Activated CD4-positive, alpha-beta memory T cell treated with anti-CD3 and anti-CD28 coated beads, Interleukin-2, amount 10 ng/mL, durations not matched to agents 7 days and 5 days (primary cell): ENCODE data around the gene CRACDL. TPM values are rescaled to one million over a fixed set of nuclear protein-coding genes. Genes with fewer than 3 reads are reported as not detected.

ENCODE experiments used
- CTCF ChIA-PET: fragments of 350-600 bp; sonication (Branson Sonifier 250); formaldehyde crosslinking; loops from one replicate; lab custom pipeline; 2021; ENCODE audit warnings: antibody characterized with exemption, inconsistent platforms; lab: Charles Lee
- POLR2A ChIA-PET: fragments of 350-600 bp; sonication (Branson Sonifier 250); formaldehyde crosslinking; loops from one replicate; lab custom pipeline; 2021; ENCODE audit warnings: antibody characterized with exemption; lab: Charles Lee
- DNase-seq: peaks from one replicate; pipeline ENCODE4 v3.0.0-alpha.2; 2020
- H3K27ac Mint-ChIP-seq: one replicate; pipeline ENCODE4 v1.8.0; 2021; ENCODE audit warnings: mild to moderate bottlenecking, mixed read lengths
- H3K27me3 Mint-ChIP-seq: one replicate; pipeline ENCODE4 v1.8.0; 2021; ENCODE audit warnings: mixed read lengths
- H3K36me3 Mint-ChIP-seq: one replicate; pipeline ENCODE4 v1.8.0; 2021; ENCODE audit warnings: low read depth, mixed read lengths
- H3K4me1 Mint-ChIP-seq: one replicate; pipeline ENCODE4 v1.8.0; 2021; ENCODE audit warnings: mixed read lengths
- H3K4me3 Mint-ChIP-seq: one replicate; pipeline ENCODE4 v1.8.0; 2021; ENCODE audit warnings: mild to moderate bottlenecking, mixed read lengths
- H3K9me3 Mint-ChIP-seq: one replicate; pipeline ENCODE4 v1.8.0; 2021; ENCODE audit warnings: mixed read lengths
- total RNA-seq, 2 experiments: library from RNA; stranded (reverse); gene quantifications; one replicate each; pipeline ENCODE4 v1.2.3, GENCODE V29; 2021

Gene CRACDL
- total RNA-seq, 2 experiments from 2014 or later, result 0.18 to 0.20 TPM

DNA sequence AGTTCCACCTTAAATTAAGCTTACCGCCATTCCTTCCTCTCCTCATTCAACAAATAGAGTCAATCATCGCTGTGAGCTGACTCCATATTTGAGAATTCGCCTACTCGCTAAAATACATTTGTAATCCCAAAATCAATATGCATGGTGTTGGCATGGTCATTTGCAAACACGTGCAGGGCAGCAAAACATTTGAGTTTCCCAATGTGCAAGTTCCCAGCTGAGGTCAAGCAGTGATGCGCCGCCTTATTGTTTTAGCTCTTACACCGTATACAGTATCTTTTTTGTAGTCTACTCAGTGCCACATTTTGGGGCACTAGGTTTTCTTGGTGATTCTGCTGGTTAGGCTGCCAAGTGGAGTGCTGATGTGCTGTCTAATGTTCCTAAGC is 131.8 kb downstream of the CRACDL start:
- Mint-ChIP-seq H3K36me3 (no peaks in the 10 kb centered on the region), H3K4me1 (peaks cover 10% of the 10 kb centered on the region), H3K27ac (no peak overlapping the region), H3K9me3 (no peaks in the 10 kb centered on the region), H3K27me3 (peaks cover 4% of the 10 kb centered on the region), H3K4me3 (no peak overlapping the region)
- CTCF ChIA-PET, result no interaction called here
- POLR2A ChIA-PET, result interaction anchor here (1.1 kb wide), 1 partner anchor 72 kb away, joined by 3 read pairs; no protein-coding TSS in a partner anchor
- no peak for DNase-seq

- peaks cover 4% of the 10 kb centered on the region for H3K27me3 Mint-ChIP-seq
- DNase-seq, result no peak
- H3K36me3 Mint-ChIP-seq, result no peaks in the 10 kb centered on the region
- no peaks in the 10 kb centered on the region for H3K9me3 Mint-ChIP-seq
- H3K4me3 Mint-ChIP-seq, result no peak overlapping the region
- CTCF ChIA-PET, result interaction anchor here (0.7 kb wide), 2 partner anchors 214 to 803 kb away, joined by 3 to 5 read pairs; no protein-coding TSS in a partner anchor
- POLR2A ChIA-PET, result no interaction called here
- peaks cover 10% of the 10 kb centered on the region for H3K4me1 Mint-ChIP-seq
- no peak overlapping the region for H3K27ac Mint-ChIP-seq
These were observed 132.4 kb downstream of the CRACDL start for GRCh38 chr2:98803405-98804264.

DNA sequence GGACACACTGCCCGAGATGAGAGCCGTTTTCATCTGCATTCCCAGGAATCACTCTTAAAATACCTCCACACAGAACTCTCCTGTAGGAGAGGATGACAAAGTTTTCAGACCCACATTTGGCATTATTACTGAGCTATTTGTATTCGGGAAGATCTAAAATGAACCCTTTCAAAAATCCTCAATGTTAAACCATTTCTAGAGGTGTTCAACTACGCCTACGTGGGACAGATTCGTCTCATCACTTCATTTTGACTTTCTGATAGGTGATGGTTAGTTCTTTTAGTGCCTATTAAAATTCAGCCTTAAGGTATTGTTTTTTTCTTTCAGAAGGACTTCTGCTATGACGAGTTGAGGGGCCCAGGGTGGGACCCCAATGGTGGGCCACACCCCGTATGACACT is 133.7 kb downstream of the CRACDL start:
- ChIA-PET CTCF (no interaction called here), POLR2A (no interaction called here)
- no peak for DNase-seq
- peaks cover 7% of the 10 kb centered on the region for H3K4me1 Mint-ChIP-seq
- H3K9me3 Mint-ChIP-seq, result no peaks in the 10 kb centered on the region
- no peaks in the 10 kb centered on the region for H3K36me3 Mint-ChIP-seq
- no peak overlapping the region for H3K4me3 Mint-ChIP-seq
- H3K27me3 Mint-ChIP-seq, result peaks cover 4% of the 10 kb centered on the region
- H3K27ac Mint-ChIP-seq, result no peak overlapping the region

DNA sequence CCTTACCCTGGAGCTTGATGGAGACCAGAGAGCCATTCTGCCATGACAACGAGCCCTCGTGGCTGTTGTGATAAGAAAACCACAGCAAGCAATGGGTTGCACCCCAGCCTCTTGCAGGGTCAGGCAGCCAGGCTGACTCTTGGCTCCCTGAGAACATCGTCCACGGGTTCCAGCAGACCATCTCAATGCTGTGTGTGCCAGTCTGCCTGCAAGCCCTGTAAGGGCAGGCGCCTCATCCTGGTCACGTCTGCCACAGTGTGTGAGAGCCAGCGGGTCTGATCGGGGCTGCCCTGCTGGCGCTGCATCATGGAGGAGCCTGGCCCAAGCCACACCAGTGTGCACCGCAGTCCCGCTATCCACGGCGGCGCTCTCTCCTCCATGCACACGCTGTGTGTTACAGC is 134.1 kb downstream of the CRACDL start:
- no peak overlapping the region for H3K27ac Mint-ChIP-seq
- POLR2A ChIA-PET, result no interaction called here
- H3K36me3 Mint-ChIP-seq, result no peaks in the 10 kb centered on the region
- peaks cover 4% of the 10 kb centered on the region for H3K27me3 Mint-ChIP-seq
- CTCF ChIA-PET, result no interaction called here
- H3K9me3 Mint-ChIP-seq, result no peaks in the 10 kb centered on the region
- H3K4me3 Mint-ChIP-seq, result no peak overlapping the region
- H3K4me1 Mint-ChIP-seq, result peaks cover 3% of the 10 kb centered on the region
- no peak for DNase-seq

DNA sequence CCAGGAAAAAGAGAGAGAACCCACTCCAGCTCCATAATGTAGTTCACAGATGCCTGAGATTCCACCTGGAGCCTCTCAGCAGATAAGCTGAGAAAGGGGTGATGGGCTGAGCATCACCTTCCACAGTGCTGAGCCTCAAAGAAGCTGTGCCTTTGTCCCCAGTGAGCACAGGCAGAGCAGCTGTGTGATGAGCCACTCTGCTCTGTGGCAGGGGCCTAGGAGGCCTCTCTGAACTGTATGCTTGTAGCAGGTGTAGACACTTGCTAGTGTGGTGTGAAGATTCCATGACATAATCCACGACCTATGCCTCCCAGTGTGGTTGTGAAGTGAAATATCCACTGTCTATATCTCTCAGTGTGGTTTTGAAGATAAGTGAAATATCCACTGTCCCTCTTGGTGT is 134.7 kb downstream of the CRACDL start:
- Mint-ChIP-seq H3K27ac (no peak overlapping the region), H3K4me1 (no peaks in the 10 kb centered on the region), H3K4me3 (no peak overlapping the region), H3K27me3 (peaks cover 4% of the 10 kb centered on the region), H3K9me3 (no peaks in the 10 kb centered on the region), H3K36me3 (no peaks in the 10 kb centered on the region)
- CTCF ChIA-PET, result no interaction called here
- POLR2A ChIA-PET, result no interaction called here
- no peak for DNase-seq

GRCh38 chr2:98800330-98801064 is 135.5 kb downstream of the CRACDL start:
- no peaks in the 10 kb centered on the region for H3K4me1 Mint-ChIP-seq
- no peaks in the 10 kb centered on the region for H3K9me3 Mint-ChIP-seq
- ChIA-PET CTCF (no interaction called here), POLR2A (no interaction called here)
- no peak for DNase-seq
- no peak overlapping the region for H3K27ac Mint-ChIP-seq
- peaks cover 4% of the 10 kb centered on the region for H3K27me3 Mint-ChIP-seq
- no peak overlapping the region for H3K4me3 Mint-ChIP-seq
- no peaks in the 10 kb centered on the region for H3K36me3 Mint-ChIP-seq

GRCh38 chr2:98799375-98800329 is 136.4 kb downstream of the CRACDL start:
- H3K9me3 Mint-ChIP-seq, result no peaks in the 10 kb centered on the region
- no peak for DNase-seq
- POLR2A ChIA-PET, result no interaction called here
- H3K4me1 Mint-ChIP-seq, result peaks cover 1% of the 10 kb centered on the region
- no peak overlapping the region for H3K4me3 Mint-ChIP-seq
- CTCF ChIA-PET, result no interaction called here
- no peaks in the 10 kb centered on the region for H3K36me3 Mint-ChIP-seq
- peaks cover 4% of the 10 kb centered on the region for H3K27me3 Mint-ChIP-seq
- no peak overlapping the region for H3K27ac Mint-ChIP-seq

GRCh38 chr2:98796775-98797544 is 139.1 kb downstream of the CRACDL start:
- POLR2A ChIA-PET, result no interaction called here
- H3K27ac Mint-ChIP-seq, result no peak overlapping the region
- H3K36me3 Mint-ChIP-seq, result no peaks in the 10 kb centered on the region
- H3K9me3 Mint-ChIP-seq, result no peaks in the 10 kb centered on the region
- DNase-seq, result no peak
- CTCF ChIA-PET, result interaction anchor here (1.4 kb wide), 1 partner anchor 26 kb away, joined by 3 read pairs; no protein-coding TSS in a partner anchor
- peaks cover 4% of the 10 kb centered on the region for H3K27me3 Mint-ChIP-seq
- H3K4me3 Mint-ChIP-seq, result no peak overlapping the region
- H3K4me1 Mint-ChIP-seq, result peaks cover 7% of the 10 kb centered on the region

DNA sequence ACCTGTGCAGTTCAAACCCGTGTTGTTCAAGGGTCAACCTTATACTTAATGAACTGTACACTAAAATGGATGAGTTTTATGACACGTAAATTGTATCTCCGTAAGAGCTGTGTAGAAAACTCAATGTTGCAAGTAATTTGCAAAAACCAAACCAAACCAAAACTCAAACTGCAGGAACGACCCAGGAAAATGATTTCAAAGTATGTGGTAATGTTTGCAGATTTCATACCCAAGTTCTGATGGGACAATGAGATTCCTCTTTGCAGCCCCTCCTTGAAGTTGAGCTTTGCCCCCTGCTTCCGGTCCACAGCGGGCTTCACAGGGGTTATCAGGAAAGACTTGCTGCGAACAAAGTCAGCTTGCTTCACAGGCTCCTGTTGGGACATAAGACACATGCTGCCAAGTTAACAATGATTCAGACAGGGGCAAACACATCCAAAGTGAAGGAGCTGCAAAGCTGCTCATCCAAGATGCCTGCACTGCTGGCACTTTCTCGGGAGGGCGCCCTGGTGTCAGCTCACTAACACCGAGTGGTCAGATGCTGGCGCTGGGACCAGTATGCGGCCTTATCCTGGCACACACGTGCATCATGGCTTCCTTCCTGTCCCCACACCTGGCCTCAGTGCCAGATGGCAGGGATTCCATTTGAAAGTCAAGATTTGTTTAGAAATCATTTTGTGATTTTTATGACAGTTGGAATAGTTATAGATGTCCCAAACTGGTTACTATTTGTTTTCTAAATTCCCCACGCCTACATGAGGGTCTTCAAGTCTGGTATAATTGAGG is 139.9 kb downstream of the CRACDL start:
- H3K27me3 Mint-ChIP-seq, result peaks cover 4% of the 10 kb centered on the region
- ChIA-PET CTCF (interaction anchor here (1.4 kb wide), 1 partner anchor 26 kb away, joined by 3 read pairs; no protein-coding TSS in a partner anchor), POLR2A (interaction anchor here (2.2 kb wide), 1 partner anchor 25 kb away, joined by 6 read pairs; no protein-coding TSS in a partner anchor)
- H3K9me3 Mint-ChIP-seq, result no peaks in the 10 kb centered on the region
- H3K36me3 Mint-ChIP-seq, result no peaks in the 10 kb centered on the region
- peaks cover 7% of the 10 kb centered on the region for H3K4me1 Mint-ChIP-seq
- no peak overlapping the region for H3K27ac Mint-ChIP-seq
- H3K4me3 Mint-ChIP-seq, result no peak overlapping the region
- no peak for DNase-seq

DNA sequence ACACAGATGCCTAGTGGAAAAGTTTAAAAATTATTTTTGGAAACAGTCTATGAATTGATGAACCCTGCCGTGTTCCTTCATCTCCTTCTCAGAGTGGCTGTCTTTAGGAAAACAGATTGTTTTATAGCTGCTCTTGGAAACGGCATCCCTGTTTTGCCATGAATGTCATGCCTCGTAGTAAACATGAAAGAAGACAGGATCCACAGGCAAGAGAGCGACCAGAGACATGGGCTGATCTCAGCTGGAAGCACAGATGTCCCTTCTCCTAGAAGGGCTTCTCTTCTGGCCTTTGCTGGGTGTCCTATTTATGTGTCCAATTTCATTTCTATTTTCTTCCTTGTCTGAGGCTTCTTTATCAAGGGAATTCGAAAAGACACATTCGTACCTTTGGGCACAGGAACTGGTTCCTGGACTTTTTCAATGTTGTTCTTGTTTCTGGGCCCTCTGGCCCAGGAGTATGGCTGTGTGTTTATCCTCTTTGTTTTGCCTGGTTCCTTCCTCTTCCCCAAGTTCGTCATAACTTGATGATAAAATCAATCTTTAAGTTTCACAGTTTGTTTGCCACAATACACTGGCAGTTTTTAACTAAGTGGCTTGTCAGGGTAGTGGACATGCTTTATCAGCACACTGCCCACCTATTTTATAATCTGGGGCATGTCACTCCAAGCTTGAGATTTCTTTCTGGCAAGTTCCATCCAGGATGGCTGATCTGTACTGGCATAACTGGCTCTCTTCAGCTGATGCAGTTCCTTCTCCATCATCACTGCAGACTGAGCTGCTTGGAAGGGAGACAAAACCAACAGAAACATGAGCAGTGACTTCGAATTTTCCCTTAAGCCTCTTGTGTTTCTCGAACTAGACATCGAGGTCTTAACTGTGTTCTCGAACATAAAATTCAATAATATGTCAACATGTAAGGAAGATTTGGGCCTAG is 141.9 kb downstream of the CRACDL start:
- no peak overlapping the region for H3K27ac Mint-ChIP-seq
- H3K4me1 Mint-ChIP-seq, result peaks cover 7% of the 10 kb centered on the region
- ChIA-PET POLR2A (interaction anchor here (2.2 kb wide), 1 partner anchor 23 kb away, joined by 6 read pairs; no protein-coding TSS in a partner anchor), CTCF (no interaction called here)
- H3K27me3 Mint-ChIP-seq, result no peaks in the 10 kb centered on the region
- H3K36me3 Mint-ChIP-seq, result no peaks in the 10 kb centered on the region
- no peak overlapping the region for H3K4me3 Mint-ChIP-seq
- no peaks in the 10 kb centered on the region for H3K9me3 Mint-ChIP-seq
- no peak for DNase-seq
